Activated naive CD8-positive, alpha-beta T cell treated with anti-CD3 and anti-CD28 coated beads, Interleukin-2, amount 50 U/mL, for 24 hours (primary cell): ENCODE results near the gene TESK1.
"Not testable (repeated sequence)": the region's sequence is repeated elsewhere in the genome, so short reads cannot be mapped to it uniquely, and the experiment has no call there.

ENCODE experiments used
- ATAC-seq: fragments of 150-1000 bp; cut with Tn5 transposase; one replicate; pipeline ENCODE4 v1.10.0; 2021
- DNase-seq: peaks from one replicate; pipeline ENCODE4 v3.0.0; 2021
- H3K27ac Mint-ChIP-seq: one replicate; pipeline ENCODE4 v1.8.0; 2021; ENCODE audit warnings: mild to moderate bottlenecking, mixed read lengths
- H3K27me3 Mint-ChIP-seq: one replicate; pipeline ENCODE4 v1.8.0; 2021; ENCODE audit warnings: mixed read lengths
- H3K36me3 Mint-ChIP-seq: one replicate; pipeline ENCODE4 v1.8.0; 2021; ENCODE audit warnings: low read depth, mixed read lengths
- H3K4me1 Mint-ChIP-seq: one replicate; pipeline ENCODE4 v1.8.0; 2021; ENCODE audit warnings: mixed read lengths
- H3K4me3 Mint-ChIP-seq: one replicate; pipeline ENCODE4 v1.8.0; 2021; ENCODE audit warnings: mild to moderate bottlenecking, moderate library complexity, mixed read lengths
- H3K9me3 Mint-ChIP-seq: one replicate; pipeline ENCODE4 v1.8.0; 2021; ENCODE audit warnings: mixed read lengths

Gene TESK1

DNA sequence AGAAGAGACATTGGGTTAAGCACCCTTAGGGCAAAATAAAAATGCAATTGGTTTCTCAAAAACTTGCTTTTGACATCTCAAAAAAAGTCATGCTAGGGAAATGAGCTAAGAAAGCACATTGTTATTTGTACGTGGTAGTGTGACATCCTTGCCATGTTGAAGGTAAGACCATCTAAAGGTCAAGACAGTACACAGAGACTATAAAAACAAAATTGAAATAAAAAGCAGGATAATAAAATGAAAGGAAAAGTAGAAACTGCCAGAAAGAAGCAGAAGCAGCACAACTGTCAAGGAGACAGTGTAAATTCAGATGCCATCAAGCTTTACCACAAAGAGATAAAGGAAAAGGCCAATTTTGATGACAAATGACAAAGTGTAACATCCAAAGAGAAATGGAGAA, 34.2 kb downstream of the TESK1 start:
- H3K27ac Mint-ChIP-seq = peak overlapping the region; percentile 92

DNA sequence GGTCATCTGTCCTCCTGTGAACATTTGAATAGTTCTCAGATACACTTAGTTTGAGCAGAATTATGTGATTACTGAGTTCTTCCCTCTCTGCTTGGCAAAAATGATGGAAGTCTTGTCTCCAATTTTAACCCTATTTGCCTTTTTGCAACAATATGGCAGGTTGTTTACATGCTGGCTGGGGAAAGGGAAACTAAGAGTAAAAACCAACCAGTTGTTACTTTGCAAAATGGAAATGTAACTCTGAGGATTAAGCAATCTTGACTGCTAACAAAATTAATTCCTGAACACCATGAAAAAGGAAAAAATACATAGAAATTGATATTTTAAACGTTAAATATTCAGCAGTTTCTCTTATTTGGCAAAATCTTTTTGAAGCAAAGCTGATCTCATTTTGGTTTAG, 34.6 kb downstream of the TESK1 start:
- ATAC-seq (no peak), DNase-seq (no peak)
- Mint-ChIP-seq H3K36me3 (peaks cover 32% of the 10 kb centered on the region), H3K27me3 (no peaks in the 10 kb centered on the region), H3K4me1 (peaks cover 72% of the 10 kb centered on the region), H3K4me3 (peak overlapping the region; percentile 41), H3K9me3 (peaks cover 8% of the 10 kb centered on the region), H3K27ac (peak overlapping the region; percentile 92)

More for the DNA sequence above, 34.2 kb downstream of the TESK1 start:
- not testable (repeated sequence) for H3K9me3 Mint-ChIP-seq, DNase-seq, H3K27me3 Mint-ChIP-seq
- H3K4me3 Mint-ChIP-seq = peak overlapping the region; percentile 41
- H3K36me3 Mint-ChIP-seq = peaks cover 28% of the 10 kb centered on the region
- peaks cover 71% of the 10 kb centered on the region for H3K4me1 Mint-ChIP-seq
- ATAC-seq = peak; percentile 76

DNA sequence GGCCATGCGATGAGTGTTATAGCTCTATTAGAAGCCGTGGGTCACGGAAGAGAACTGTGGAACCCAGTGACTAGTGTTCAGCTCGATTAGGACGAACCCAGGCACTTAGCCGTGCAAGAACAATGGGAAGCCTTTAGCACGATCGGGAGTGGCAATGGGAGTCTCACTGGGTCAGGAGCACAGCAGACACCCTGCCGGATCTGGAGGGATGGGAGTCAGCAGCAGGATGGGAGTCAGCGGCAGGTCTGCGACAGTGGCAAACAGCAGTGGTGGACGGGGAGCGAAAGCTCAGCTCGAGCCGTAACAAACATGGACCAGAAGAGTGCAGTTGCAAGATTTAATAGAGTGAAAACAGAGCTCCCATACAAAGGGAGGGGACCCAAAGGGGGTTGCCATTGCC, 35.4 kb downstream of the TESK1 start:
- not testable (repeated sequence) for H3K4me3 Mint-ChIP-seq, H3K9me3 Mint-ChIP-seq, H3K27ac Mint-ChIP-seq, DNase-seq, H3K27me3 Mint-ChIP-seq, ATAC-seq
- peaks cover 71% of the 10 kb centered on the region for H3K4me1 Mint-ChIP-seq
- H3K36me3 Mint-ChIP-seq = peaks cover 32% of the 10 kb centered on the region

DNA sequence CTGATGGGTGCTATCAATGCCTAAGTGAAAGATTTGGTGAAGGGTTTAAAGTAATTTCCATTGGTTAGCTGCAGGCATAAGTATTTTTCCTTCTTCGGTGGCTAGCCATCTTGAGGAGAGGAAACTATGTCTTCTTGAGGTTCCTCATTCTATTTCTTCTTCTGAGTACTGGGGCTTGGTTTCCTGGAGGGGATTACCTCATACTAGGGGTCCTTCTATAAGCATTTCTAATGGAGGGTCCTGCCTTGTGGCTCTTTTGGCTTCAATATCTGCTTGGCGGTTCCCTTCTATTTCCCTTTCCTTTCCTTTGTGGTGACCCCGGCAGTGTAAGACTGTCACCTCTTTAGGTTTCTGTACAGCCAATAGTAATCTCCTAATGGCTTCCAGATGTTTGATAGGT, 36.4 kb downstream of the TESK1 start:
- not testable (repeated sequence) for H3K27me3 Mint-ChIP-seq, ATAC-seq, DNase-seq, H3K9me3 Mint-ChIP-seq, H3K4me3 Mint-ChIP-seq
- H3K27ac Mint-ChIP-seq = peak overlapping the region; percentile 55
- H3K36me3 Mint-ChIP-seq = peaks cover 32% of the 10 kb centered on the region
- peaks cover 71% of the 10 kb centered on the region for H3K4me1 Mint-ChIP-seq

DNA sequence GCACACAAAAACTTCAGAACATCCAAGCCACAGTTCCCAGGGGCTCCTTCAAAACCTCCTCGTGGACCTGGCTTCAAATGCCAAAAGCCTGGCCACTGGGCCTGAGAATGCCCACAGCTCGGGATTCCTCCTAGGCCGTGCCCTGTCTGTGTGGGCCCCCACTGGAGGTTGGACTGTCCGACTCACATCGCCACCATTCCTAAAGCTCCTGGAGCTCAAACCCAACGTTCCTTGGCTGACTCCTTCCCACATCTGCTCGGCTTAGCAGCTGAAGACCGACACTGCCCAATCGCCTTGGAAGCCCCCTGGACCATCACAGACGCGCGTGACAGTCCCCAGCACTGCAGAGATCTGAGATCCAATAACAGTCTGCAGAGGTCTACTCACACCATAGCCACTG, 38.0 kb downstream of the TESK1 start:
- no peak for DNase-seq
- H3K4me1 Mint-ChIP-seq = peaks cover 69% of the 10 kb centered on the region
- peaks cover 8% of the 10 kb centered on the region for H3K9me3 Mint-ChIP-seq
- H3K27me3 Mint-ChIP-seq = no peaks in the 10 kb centered on the region
- H3K27ac Mint-ChIP-seq = no peak overlapping the region
- ATAC-seq = no peak
- peaks cover 26% of the 10 kb centered on the region for H3K36me3 Mint-ChIP-seq
- H3K4me3 Mint-ChIP-seq = no peak overlapping the region

DNA sequence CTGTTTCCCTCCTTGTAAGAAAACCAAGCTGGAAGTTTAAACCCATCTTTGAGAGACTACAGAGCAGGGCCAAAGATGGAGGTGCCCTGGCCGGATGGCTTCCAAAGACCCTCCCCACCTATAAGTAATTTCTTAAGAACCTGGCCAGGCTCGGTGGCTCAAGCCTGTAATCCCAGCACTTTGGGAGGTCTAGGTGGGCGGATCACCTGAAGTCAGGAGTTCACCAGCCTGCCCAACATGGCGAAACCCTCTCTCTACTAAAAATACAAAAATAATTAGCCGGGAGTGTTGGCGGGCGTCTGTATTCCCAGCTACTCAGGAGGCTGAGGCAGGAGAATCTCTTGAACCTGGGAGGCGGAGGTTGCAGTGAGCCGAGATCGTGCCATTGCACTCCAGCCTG, 40.7 kb downstream of the TESK1 start:
- H3K9me3 Mint-ChIP-seq, ATAC-seq, DNase-seq, H3K27me3 Mint-ChIP-seq: not testable (repeated sequence)
- H3K27ac Mint-ChIP-seq = peak overlapping the region; percentile 88
- peaks cover 18% of the 10 kb centered on the region for H3K36me3 Mint-ChIP-seq
- H3K4me3 Mint-ChIP-seq = peak overlapping the region; percentile 88
- peaks cover 65% of the 10 kb centered on the region for H3K4me1 Mint-ChIP-seq

DNA sequence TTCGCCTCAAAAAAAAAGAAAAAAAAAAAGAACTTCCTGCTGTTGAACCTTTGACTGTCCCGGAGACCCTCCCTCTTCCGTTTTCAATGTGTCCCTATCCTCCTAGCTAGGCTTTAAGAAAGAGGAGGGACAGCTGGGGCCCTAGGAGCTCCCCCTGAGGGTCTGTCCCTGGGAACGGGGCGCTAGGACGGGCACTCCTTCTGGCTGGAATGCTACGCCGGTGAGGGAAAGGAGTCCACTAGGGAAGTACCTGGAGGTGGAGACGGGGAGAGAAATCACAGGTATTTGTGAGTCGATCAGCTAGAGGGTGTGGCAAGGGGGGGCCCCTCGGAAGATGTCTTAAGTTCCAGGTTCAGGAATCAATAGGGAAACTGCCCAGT, 41.1 kb downstream of the TESK1 start:
- DNase-seq = peak; percentile 28
- no peak for ATAC-seq
- H3K9me3 Mint-ChIP-seq = no peaks in the 10 kb centered on the region
- peaks cover 14% of the 10 kb centered on the region for H3K36me3 Mint-ChIP-seq
- H3K4me3 Mint-ChIP-seq = peak overlapping the region; percentile 88
- H3K27ac Mint-ChIP-seq = peak overlapping the region; percentile 88
- peaks cover 67% of the 10 kb centered on the region for H3K4me1 Mint-ChIP-seq
- no peaks in the 10 kb centered on the region for H3K27me3 Mint-ChIP-seq

DNA sequence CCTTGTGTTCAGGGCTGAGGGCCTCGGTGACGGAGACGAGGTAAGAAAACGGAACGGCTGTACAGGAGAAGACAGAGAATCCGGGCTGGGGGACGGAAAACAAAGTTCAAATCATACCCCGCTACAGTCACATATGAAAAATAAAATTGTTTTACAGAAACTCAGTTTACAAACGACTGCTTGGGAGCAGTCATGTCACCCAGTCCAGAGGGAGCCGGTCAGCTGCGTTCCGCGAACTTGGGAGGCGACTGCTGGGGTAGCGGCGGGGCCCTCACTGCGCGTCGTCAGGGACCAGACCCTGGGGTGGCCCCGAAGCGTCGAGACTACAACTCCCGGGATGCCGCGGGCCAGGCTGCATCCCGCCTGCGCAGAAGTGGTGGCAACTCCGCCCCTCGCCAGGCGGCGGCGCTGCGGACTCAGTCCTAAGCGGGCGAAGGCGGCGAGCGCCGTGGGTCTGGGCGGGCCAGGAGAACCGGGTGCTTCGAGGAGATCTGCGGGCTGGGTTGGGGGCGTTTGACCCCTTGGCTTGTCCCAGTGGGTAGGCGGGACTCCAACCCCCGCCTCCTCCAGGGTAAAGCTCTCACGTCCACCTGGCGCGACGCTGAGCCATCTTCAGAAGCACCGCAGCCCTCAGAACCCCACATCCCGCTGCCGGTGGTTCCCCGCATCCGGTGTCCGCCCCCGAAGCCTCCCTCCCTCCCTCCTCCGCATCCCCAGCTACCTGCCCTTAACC, 41.6 kb downstream of the TESK1 start:
- H3K4me1 Mint-ChIP-seq = peaks cover 67% of the 10 kb centered on the region

DNA sequence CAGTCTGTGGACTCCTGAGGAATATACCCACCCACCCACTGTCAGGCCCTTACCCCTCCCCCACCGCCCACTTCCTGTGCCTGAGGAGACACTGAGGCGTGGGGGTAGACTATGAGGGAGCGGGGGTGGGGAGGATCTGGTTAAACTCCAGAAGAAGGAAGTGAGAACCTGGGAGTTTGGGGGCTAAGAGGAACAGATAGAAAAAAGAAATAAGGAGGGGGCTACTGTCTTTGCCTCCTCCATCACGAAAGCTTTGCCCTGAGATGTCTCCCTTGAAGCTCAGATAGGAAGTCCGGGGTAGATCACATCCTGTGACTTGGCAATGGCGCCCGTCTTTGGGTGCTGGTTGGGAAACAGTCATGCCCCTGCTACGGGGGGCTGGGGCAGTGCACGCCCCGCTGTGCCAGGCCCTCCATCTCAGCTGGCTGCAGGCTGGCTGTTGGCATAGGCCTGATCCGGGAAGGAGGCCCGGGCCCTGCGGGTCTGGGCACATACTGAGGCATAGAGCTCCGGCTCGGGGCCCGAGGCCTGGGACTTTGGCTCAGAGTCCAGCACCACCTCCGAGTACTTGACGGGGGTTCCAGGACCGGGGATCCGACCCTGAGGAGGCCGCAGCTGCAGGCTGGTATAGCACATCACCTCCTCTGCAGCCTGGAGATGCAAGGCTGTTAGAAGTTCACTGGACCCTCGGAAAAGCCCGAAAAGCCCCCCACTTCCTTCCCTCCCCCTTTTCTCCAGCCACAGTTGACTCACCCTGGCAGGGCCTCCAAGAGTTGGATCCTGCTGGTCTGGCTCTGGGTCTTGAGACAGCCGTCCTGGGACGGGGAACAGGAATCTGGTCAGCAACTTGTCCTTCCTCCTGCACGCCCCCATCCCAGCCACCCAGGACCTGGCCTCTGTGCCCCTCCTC, 44.6 kb downstream of the TESK1 start:
- ATAC-seq = no peak
- H3K36me3 Mint-ChIP-seq = no peaks in the 10 kb centered on the region
- peak; percentile 57 for DNase-seq
- H3K27me3 Mint-ChIP-seq = no peaks in the 10 kb centered on the region
- peaks cover 68% of the 10 kb centered on the region for H3K4me1 Mint-ChIP-seq
- H3K4me3 Mint-ChIP-seq = peak overlapping the region; percentile 84
- H3K27ac Mint-ChIP-seq = peak overlapping the region; percentile 94
- no peaks in the 10 kb centered on the region for H3K9me3 Mint-ChIP-seq

More for the DNA sequence above, 41.6 kb downstream of the TESK1 start:
- no peaks in the 10 kb centered on the region for H3K27me3 Mint-ChIP-seq
- ATAC-seq = peak; percentile 88
- H3K9me3 Mint-ChIP-seq = no peaks in the 10 kb centered on the region
- peak overlapping the region; percentile 88 for H3K4me3 Mint-ChIP-seq
- H3K27ac Mint-ChIP-seq = peak overlapping the region; percentile 94
- peak; percentile 94 for DNase-seq
- peaks cover 10% of the 10 kb centered on the region for H3K36me3 Mint-ChIP-seq

DNA sequence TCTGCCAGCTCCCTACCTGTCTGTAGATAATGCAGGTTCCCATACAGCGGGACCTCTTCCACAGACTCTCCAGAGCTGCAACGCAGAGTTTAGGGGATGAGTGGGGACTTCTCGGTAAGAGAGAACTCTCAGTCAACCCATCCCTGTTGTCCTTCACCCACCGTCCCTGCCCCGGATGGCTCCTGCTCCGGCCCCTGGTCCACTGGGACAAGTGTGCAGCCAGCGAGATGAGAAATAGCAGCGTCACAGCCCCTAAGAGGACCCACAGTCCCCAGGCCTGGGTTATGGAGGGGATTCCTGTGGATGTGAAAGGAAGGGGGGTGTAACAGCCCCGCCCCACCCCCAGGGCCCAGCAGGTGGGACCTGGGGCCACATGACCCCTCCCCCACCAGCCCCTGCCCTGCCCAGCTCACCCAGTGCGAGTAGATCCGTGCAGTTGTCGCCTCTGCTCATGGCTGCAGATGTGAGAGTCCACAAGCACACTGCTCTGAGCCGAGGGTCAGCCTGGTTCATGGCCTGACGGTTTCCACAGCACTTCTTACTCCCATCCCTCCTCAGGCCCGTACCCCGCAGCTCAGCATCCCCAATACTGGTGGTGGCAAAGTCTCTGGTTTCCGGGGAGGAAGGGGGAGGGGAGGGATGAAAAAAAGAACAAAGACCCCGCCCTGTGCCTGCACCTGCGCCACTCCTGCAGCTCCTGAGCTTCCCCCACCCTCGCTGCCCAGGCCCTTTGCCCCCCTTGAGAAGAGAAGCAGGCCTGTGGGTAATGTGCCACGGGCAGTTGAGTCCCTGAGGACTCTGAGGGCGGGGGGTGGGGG, 45.5 kb downstream of the TESK1 start, which contains the start of gene SIT1:
Gene SIT1, minus strand, starts transcription at position 591 of the 818 bp plus-strand sequence. Its CDS starts 78 bp downstream, at position 513.
- Mint-ChIP-seq H3K27me3 (no peaks in the 10 kb centered on the region), H3K36me3 (no peaks in the 10 kb centered on the region), H3K9me3 (no peaks in the 10 kb centered on the region), H3K4me3 (peak within 1 kb of the TSS; percentile 84), H3K4me1 (peaks cover 62% of the 10 kb centered on the region), H3K27ac (peak within 1 kb of the TSS; percentile 94)
- DNase-seq = peak; percentile 67
- peak; percentile 10 for ATAC-seq

DNA sequence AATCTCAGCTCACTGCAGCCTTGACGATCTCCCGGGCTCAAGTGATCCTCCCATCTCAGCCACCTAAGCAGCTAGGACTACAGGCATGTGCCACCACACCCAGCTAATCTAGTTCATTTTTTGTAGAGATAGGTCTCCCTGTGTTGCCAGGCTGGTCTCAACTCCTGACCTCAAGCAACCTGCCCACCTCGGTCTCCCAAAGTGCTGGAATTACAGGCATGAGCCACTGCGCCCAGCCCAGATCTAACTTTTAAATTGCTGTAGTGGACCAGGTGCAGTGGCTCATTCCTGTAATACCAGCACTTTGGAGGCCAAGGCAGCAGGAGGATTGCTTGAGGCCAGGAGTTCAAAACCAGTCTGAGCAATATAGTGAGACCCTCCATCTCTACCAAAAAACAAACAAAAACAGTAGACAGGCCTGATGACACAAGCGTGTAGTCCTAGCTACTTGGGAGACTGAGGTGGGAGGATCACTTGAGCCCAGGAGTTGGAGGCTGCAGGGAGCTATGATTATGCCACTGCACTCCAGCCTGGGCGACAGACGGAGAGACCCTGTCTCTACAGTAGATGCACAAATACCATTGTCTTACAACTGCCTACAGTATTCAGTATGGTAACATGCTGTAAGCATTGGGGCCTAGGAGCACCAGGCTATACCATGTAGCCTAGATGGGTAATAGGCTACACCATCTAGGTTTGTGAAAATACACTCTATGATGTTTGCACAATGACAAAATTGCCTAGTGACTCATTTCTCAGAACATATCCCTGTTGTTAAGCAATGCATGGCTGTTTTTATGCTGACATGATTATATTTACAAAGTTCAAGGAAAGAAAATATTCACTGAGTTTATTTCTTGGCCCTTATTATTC, 47.1 kb downstream of the TESK1 start:
- Mint-ChIP-seq H3K27ac (no peak overlapping the region), H3K9me3 (no peaks in the 10 kb centered on the region), H3K4me3 (no peak overlapping the region), H3K36me3 (no peaks in the 10 kb centered on the region), H3K4me1 (peaks cover 61% of the 10 kb centered on the region), H3K27me3 (no peaks in the 10 kb centered on the region)
- DNase-seq (no peak), ATAC-seq (no peak)

DNA sequence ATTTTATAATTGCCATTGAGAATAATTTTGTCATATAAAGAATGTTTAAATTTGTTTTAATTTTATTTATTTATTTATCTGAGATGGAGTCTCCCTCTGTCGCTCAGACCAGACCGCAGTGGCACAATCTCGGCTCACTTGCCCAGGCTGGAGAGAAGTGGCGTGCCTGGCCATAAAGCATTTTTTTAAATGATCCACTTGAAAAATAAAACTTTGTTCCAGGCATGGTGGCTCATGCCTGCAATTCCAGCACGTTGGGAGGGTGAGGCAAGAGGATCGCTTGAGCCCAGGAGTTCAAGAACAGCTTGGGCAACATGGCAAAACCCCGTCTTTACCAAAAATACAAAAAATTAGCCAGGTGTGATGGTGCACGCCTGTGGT, 47.8 kb downstream of the TESK1 start:
- no peak for ATAC-seq
- peaks cover 2% of the 10 kb centered on the region for H3K36me3 Mint-ChIP-seq

DNA sequence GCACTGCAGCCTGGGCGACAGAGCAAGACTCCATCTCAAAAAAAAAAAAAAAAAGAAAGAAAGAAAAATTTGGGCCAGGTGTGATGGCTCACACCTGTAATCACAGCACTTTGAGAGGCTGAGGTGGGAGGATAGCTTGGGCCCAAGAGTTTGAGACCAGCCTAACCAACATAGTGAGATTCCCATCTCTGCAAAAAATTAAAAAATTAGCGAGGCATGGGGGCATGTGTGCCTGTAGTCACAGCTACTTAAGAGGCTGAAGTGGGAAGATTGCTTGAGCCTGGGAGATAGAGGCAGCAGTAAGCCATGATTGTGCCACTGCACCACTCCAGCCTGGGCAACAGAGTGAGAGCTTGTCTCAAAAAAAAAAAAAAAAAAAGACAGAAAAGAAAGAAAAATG, 48.5 kb downstream of the TESK1 start:
- Mint-ChIP-seq H3K4me1 (peaks cover 55% of the 10 kb centered on the region), H3K9me3 (peaks cover 4% of the 10 kb centered on the region), H3K27me3 (peaks cover 5% of the 10 kb centered on the region), H3K27ac (no peak overlapping the region), H3K36me3 (peaks cover 4% of the 10 kb centered on the region), H3K4me3 (no peak overlapping the region)
- DNase-seq (no peak), ATAC-seq (no peak)

More for the DNA sequence above, 47.8 kb downstream of the TESK1 start:
- no peak for DNase-seq
- Mint-ChIP-seq H3K9me3 (peaks cover 2% of the 10 kb centered on the region), H3K4me3 (no peak overlapping the region), H3K4me1 (peaks cover 61% of the 10 kb centered on the region), H3K27me3 (peaks cover 2% of the 10 kb centered on the region), H3K27ac (no peak overlapping the region)
